Heart right ventricle (tissue), 16 donors: ENCODE data around the gene SSU72. TPM values are rescaled to one million over a fixed set of nuclear protein-coding genes. Genes with fewer than 3 reads are reported as not detected.

Experiments used
- ATAC-seq, 8 donors: fragments of 200-7000 bp; cut with Tn5 transposase; one replicate each; pipeline ENCODE4 v1.9.1; 2020; ENCODE audit warnings: mild to moderate bottlenecking in 8 of 8, moderate library complexity in 8 of 8, moderate number of reproducible peaks in 1 of 8
- DNase-seq, 2 donors: peaks; one replicate each; pipeline ENCODE4 v3.0.0-alpha.2; 2020
- H3K27ac ChIP-seq, 10 donors: fragments of 200-600 bp; sonication (generic) in 2 of 10; one replicate each; pipeline versions ENCODE4 v1.5.0 to v1.8.0; 2020 to 2022; ENCODE audit warnings: mild to moderate bottlenecking in 3 of 10
- H3K27me3 ChIP-seq, 7 donors: fragments of 200-600 bp; one replicate each; pipeline ENCODE4 v1.8.0; 2021 to 2022; ENCODE audit warnings: mild to moderate bottlenecking in 2 of 7
- H3K36me3 ChIP-seq, 9 donors: fragments of 200-600 bp; sonication (generic) in 1 of 9; one replicate each; pipeline versions ENCODE4 v1.5.0 to v1.8.0; 2020 to 2022; ENCODE audit warnings: mild to moderate bottlenecking in 2 of 9
- H3K4me1 ChIP-seq, 9 donors: fragments of 200-600 bp; sonication (generic) in 1 of 9; one replicate each; pipeline versions ENCODE4 v1.5.0 to v1.8.0; 2020 to 2022; ENCODE audit warnings: mild to moderate bottlenecking in 4 of 9
- H3K4me3 ChIP-seq, 10 donors: fragments of 200-600 bp; sonication (generic) in 2 of 10; one replicate each; pipeline versions ENCODE4 v1.5.0 to v1.8.0; 2020 to 2022; ENCODE audit warnings: mild to moderate bottlenecking in 7 of 10, moderate library complexity in 2 of 10
- H3K9me3 ChIP-seq, 11 donors: fragments of 200-600 bp in 10 of 11; sonication (generic) in 2 of 11; one replicate each; pipeline versions ENCODE4 v1.5.0 to v1.8.0; 2013 to 2022; ENCODE audit warnings: mild to moderate bottlenecking in 2 of 11, control low read depth in 1 of 11, moderate library complexity in 1 of 11
- WGBS, 2 donors: extraction: QIAGEN DNeasy Blood & Tissue Kit; methylation state at CpG; one replicate each; pipeline ENCODE4 v1.1.7; 2013; ENCODE audit warnings: inconsistent platforms in 1 of 2; 5-methylcytosine and 5-hydroxymethylcytosine counted together
- intact Hi-C, 10 donors: fragments of 100-400 bp; cut with DNase I; formaldehyde crosslinking; loops; one replicate each; pipeline versions ENCODE4 v1.11.1 to v1.14.2; 2022
- polyA plus RNA-seq, 2 donors: library from polyadenylated mRNA; stranded (reverse); fragments of 200-250 nt; gene quantifications; one replicate each; pipeline ENCODE4 v1.2.3, GENCODE V29; 2013
- total RNA-seq, 10 donors: library from RNA; stranded (reverse); fragmentation: NEBNext Ultra II Directional in 3 of 10; extraction: Animal tissue kit (Norgen Biotek cat#: 25700) in 3 of 10; gene quantifications; one replicate each; pipeline versions ENCODE4 v1.2.1 to v1.2.4, GENCODE V29; 2021 to 2023
- TF ChIP-seq, protein P1 (sequence below), 9 donors: fragments of 200-600 bp; sonication (generic) in 2 of 9; IDR thresholded peaks; one replicate each; pipeline versions ENCODE4 v1.5.0 to v1.8.0; 2021 to 2022; ENCODE audit warnings: antibody characterized with exemption in 9 of 9, mild to moderate bottlenecking in 5 of 9, moderate library complexity in 1 of 9
- donor health status: Arrhythmogenic right ventricular cardiomyopathy.
- donor health status: ischemic (EF 13 %, LVEDD 7.1; RV severe dilation, severe dysfunction).
- donor health status: healthy with polysubstance abuse.
- donor health status: DM: no; HTN: yes; CAD: no.
- donor health status: DM: no; HTN: no; CAD: no.
- donor health status: ischemic (EF 25% LVEDD 6.9; RV normal size, moderate dysfunction).
- donor health status: ischemic (EF 25% LVEDD 5.7; RV mildly dilated, moderate dysfunction).
- donor health status: healthy.
- donor health status: DM: yes; HTN: yes; CAD: no.
- donor health status: Ischemic cardiomyopathy.
- donor health status: ischemic (EF 35%, LVEDD 5.7; RV mildly dilated, moderate dysfunction).
- donor health status: nonischemic (EF 11% LVEDD 7.7; RV severe dilation, severe dysfunction).
- donor health status: DM: yes; HTN: yes; CAD: no.
- donor health status: PGD.
- donor health status: ischemic (EF 29% LVEDD 5.4; RV normal size, mild dysfunction).
- donor health status: nonischemic (EF 23%, LVEDD 6.1; RV moderate dilation, normal function).

Gene SSU72
- total and polyA plus RNA-seq, 12 donors: 73.8 to 138 (median 87.2) TPM

DNA sequence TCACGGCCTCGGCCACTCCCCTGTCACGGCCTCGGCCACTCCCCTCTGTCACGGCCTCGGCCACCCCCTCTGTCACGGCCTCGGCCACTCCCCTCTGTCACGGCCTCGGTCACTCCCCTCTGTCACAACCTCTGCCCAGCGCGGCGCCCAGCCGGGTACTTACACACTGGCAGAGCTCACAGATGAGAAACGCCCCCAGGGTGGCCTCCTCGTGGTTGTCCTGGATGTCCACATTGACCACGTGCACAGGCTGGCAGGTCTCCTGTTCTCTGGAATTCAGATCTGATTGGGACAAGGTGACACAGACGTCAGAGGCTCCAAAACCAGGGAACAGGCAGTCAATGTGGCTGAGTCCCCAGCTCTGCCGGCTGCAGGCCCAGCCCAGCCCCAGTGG, 31.0 kb downstream of the SSU72 start:
- peak; percentile 80 to 87 for DNase-seq
- Histone ChIP-seq H3K27me3 (peaks cover 0 to 15% (median 0%) of the 10 kb centered on the region in 7 donors), H3K4me3 (peak overlapping the region in 5 of 10 donors; percentile 17 to 33 (median 23)), H3K9me3 (no peaks in the 10 kb centered on the region), H3K4me1 (peaks cover 3 to 45% (median 27%) of the 10 kb centered on the region in 9 donors), H3K36me3 (peaks cover 0 to 59% (median 4%) of the 10 kb centered on the region in 9 donors), H3K27ac (peak overlapping the region in 8 of 10 donors; percentile 53 to 76 (median 68))
- TF ChIP-seq, protein P1, sequence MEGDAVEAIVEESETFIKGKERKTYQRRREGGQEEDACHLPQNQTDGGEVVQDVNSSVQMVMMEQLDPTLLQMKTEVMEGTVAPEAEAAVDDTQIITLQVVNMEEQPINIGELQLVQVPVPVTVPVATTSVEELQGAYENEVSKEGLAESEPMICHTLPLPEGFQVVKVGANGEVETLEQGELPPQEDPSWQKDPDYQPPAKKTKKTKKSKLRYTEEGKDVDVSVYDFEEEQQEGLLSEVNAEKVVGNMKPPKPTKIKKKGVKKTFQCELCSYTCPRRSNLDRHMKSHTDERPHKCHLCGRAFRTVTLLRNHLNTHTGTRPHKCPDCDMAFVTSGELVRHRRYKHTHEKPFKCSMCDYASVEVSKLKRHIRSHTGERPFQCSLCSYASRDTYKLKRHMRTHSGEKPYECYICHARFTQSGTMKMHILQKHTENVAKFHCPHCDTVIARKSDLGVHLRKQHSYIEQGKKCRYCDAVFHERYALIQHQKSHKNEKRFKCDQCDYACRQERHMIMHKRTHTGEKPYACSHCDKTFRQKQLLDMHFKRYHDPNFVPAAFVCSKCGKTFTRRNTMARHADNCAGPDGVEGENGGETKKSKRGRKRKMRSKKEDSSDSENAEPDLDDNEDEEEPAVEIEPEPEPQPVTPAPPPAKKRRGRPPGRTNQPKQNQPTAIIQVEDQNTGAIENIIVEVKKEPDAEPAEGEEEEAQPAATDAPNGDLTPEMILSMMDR (IDR thresholded peaks at IDR 0.05): no peak
- ATAC-seq: peak; percentile 21 to 87 (median 76)
- intact Hi-C loops: no loop called here
- 45 to 63% methylated on average over 19 of the region's 19 CpGs for WGBS, 2 donors

GRCh38 chr1:1542766-1543705, 31.6 kb downstream of the SSU72 start:
- WGBS, 2 donors: 73 to 79% methylated on average over 44 to 45 of the region's 45 CpGs
- peaks cover 3 to 48% (median 27%) of the 10 kb centered on the region in 9 donors for H3K4me1 ChIP-seq

DNA sequence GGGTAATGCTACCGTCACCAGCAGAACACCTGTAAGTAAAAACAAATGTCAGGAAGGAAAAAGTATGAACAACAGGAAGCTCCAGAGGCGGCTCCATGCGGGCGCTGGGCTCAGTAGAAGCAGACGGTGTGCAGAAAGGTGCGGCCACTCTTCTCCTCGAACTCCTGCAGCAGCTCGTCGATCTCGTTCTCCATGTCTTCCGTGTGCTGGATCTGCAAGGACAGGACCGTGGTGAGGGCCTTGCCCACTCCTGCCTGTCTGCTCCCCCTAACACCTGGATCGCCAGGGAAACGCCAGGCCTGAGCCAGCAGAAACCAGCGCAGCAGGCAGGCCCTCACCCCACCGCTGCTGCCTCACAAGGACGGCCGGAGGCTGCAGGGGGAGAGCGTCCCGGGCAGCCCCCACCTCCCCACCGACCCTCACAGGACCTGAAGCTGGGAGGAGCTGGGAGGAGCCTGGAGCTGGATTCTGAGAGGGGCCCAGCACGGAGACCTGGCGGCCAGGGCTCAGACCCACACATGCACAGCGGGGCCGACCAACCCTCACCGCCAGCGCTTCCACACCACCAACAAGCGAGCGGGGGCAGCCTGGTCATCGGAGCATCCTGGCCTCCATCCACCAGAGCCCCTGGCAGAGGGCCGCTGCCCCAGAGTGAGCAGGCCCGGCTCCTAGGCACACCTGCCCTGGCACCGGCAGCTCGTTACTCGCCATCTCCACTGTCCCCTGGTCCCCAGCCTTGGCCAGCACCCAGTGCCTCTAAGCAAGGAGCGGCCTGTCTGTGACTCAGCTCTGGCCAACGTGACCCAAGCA, 32.5 kb downstream of the SSU72 start:
- Histone ChIP-seq H3K36me3 (peaks cover 0 to 49% (median 4%) of the 10 kb centered on the region in 9 donors), H3K9me3 (no peaks in the 10 kb centered on the region), H3K27me3 (peaks cover 0 to 15% (median 0%) of the 10 kb centered on the region in 7 donors), H3K4me3 (no peak overlapping the region), H3K4me1 (peaks cover 3 to 48% (median 27%) of the 10 kb centered on the region in 9 donors), H3K27ac (peak overlapping the region in 3 of 10 donors; percentile 72 to 74 (median 72))
- DNase-seq: no peak
- intact Hi-C loops: no loop called here
- TF ChIP-seq, protein P1 (IDR thresholded peaks at IDR 0.05): no peak
- 84 to 89% methylated on average over 37 of the region's 37 CpGs for WGBS, 2 donors
- ATAC-seq: no peak

More at GRCh38 chr1:1542766-1543705, 31.6 kb downstream of the SSU72 start:
- TF ChIP-seq, protein P1 (IDR thresholded peaks at IDR 0.05): no peak
- no peaks in the 10 kb centered on the region for H3K9me3 ChIP-seq
- H3K27ac ChIP-seq: peak overlapping the region in 8 of 10 donors; percentile 52 to 76 (median 71)
- peaks cover 0 to 55% (median 4%) of the 10 kb centered on the region in 9 donors for H3K36me3 ChIP-seq
- peak in 4 of 8 donors; percentile 5 to 32 (median 10) for ATAC-seq
- no peak for DNase-seq
- H3K4me3 ChIP-seq: peak overlapping the region in 5 of 10 donors; percentile 17 to 33 (median 23)
- peaks cover 0 to 15% (median 0%) of the 10 kb centered on the region in 7 donors for H3K27me3 ChIP-seq
- intact Hi-C loops: no loop called here
